DLD1 (cell line): ENCODE measurements around the gene GRB14.
"Not testable (repeated sequence)": the region's sequence is repeated elsewhere in the genome, so short reads cannot be mapped to it uniquely, and the experiment has no call there.

Source experiments
- in situ Hi-C: cut with HindIII; loops from 2 replicates; pipeline ENCODE4 v1.10.0; 2017; ENCODE audit warnings: low sequenced_read_pairs

GRB14 gene

DNA sequence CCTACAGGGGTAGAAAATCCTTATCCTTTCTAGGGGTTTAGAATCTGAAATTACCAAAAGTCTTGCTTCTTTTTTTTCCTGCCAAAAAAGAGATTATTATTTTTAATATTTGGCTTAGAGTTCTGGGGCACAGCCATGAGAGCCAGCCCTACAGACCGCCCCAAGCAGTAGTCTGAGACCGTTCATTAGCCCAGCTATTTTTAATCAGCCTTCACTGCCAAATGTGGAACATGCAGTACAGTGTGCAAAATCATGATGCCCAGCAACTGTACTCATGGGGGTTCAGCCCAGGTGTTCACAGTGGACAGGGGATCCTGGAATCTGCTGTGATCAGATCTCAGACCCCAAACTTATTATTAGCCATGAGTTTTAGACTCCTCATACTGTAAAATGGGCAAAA, 60.4 kb downstream of the GRB14 start:
- in situ Hi-C loops, result no loop called here

DNA sequence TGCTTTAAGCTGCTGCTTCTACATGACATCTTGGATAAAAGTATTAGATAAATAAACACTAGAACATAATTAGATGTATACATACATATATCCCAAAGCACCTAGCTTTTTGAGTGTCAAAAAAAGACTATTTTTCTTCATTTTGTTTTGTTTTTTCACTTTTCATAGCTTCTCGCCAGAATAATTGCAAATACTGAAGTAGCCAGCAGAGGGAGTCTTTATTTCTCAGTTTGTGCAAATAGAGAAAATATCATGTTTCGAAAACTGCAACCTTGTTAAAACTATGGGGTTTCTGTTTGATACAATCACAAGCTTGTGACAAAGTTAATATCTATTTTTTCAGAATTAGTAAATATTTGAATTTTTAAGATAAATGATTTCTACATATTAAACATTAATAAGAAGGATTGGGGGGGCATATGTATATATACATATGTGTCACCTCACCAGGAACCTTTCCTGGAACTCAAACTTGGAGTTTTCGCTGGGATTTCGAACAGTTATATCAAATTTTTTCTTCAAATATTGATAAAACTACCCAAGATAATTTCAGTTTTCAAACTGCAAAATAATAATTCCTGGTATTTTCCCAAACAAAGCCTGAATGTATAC, 61.0 kb downstream of the GRB14 start:
- in situ Hi-C loops, result no loop called here

DNA sequence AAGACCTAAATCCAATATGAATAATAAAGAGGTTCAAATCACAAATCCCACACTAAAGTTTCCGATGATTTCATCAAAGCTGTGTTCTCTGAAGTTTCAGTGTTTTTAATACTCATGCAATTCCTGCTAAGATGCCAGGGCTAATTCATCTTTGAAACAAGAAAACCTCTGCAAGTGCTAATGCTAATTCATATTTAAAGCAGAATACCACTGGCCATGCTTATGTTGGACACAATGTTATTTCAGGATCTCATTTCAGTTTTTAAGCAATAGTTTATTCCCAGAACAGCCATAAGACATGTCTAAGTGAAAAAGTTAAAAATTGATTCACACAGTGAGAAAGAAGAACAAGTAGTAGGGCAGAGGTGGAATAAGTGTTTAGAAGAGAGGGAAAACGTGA, 62.8 kb downstream of the GRB14 start:
- in situ Hi-C loops, result no loop called here

DNA sequence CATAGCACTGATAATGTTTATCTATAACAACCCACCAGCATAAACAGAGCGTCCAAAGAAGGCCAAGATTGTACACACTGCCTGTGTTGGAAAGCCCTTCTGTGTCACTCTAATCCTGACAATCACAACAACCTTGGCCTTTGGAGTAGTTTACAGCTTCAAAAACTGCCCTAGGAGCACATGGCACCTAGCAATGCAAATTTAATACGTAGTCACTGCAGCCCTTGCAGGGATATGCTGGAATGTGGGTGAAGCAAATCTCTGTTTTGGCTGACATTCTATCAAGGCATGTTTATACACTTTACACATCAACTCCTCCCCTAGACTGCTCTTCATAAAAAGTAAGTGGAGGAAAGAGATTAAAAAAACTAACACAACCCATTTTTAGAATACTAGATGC, 66.8 kb downstream of the GRB14 start:
- in situ Hi-C loops, result no loop called here

DNA sequence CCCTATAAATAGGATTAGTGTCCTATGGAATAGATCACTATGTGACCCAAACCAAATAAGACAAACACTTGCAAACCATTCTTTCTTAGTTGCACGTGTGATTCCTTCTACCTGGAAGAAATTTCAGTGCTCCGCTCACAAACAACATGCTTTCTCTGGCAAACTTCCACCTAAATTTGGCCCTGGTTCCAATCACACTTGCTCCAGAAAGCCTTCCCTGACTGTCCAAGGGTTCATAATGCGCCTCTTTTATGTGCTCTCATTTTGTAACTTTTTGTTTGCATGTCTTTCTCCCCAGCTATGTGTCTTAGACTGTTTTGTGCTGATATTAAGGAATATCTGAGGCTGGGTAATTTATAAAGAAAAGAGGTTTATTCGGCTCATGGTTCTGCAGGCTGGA, 69.8 kb downstream of the GRB14 start:
- in situ Hi-C loops, result no loop called here

DNA sequence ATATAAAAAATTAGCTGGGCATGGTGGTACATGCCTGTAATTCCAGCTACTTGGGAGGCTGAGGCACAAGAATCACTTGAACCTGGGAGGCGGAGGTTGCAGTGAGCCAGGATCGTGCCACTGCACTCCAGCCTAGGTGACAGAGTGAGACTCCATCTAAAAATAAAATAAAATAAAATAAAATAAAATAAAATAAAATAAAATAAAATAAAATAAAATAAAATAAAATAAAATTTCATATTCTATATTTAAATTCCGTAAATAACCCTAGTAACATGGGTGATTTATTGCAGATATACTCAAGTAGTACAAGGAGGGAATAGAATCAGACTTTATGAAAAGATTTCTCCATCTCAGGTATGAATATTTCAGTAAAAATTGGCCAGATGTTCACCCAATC, 71.6 kb downstream of the GRB14 start:
- in situ Hi-C loops, result not testable (repeated sequence)

- in situ Hi-C loops, result no loop called here
These were observed 75.8 kb downstream of the GRB14 start for GRCh38 chr2:164545484-164545883.

DNA sequence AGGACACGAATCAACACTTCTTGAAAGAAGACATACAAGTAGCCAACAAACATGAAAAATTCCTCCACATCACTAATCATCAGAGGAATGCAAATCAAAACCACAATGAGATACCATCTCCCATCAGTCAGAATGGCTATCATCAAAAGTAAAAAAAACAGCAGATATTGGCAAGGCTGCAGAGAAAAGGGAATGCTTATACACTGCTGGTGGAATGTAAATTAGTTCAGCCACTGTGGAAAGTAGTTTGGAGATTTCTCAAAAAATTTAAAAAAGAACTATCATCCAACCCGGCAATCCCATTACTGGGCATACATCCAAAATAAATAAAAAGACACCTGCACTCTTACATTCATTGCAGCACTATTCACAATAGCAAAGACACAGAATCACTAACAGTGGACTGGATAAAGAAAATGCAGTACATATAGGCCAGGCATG, 78.7 kb downstream of the GRB14 start:
- in situ Hi-C loops, result no loop called here

GRCh38 chr2:164538240-164538866, 82.9 kb downstream of the GRB14 start:
- in situ Hi-C loops, result no loop called here

DNA sequence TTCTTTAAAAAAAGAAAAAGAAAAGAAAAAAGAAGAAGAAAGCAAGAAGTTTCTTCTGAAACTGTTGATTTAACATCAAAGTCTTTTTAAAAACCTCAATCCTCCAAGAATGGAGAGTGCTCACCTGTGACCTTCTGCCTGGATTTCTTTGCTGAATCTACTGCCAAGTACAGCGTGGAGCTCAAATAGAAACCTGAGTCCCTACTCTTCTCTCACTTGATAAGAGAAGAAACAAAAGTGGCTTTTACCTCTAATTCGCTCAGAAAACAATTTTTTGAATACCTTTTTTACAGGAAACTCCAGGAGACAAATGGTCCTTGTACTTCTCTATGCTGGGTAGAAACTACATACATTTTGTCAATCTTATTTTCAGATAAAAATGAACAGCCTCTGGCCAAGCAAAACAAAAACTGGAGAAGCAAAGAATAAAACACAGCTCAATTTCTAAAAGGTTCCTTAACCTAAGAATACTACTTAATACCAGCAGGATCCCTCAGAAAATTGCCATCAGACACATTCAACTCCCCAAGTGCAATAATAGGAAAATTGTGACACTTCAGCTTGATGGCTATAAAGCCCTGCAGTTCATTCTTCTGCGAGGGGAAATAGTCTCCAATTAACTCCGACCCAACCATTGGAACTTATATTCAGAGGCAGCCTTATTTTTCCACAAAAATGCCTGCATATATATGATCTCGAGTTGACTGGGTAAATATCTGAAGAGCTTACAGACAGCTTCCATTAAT, 85.8 kb downstream of the GRB14 start:
- in situ Hi-C loops, result no loop called here

DNA sequence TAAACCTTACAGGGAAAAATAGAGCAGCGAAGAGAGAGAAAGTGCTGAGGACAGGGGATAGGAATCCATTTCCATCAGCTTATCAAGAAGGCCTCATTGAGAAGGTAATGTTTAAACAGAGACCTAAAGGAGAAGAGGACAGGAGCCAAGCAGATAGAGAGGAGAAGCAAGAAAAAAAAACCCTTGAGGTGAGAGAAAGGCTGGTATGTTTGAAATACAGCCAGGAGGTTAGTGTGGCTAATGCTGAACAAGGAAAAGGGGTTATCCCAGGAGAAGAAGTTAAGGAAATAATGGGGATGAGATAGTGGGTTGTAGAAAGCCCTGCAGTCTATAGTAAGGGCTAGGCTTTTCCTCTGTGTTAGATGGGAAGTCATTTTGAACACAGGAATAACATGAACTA, 90.8 kb downstream of the GRB14 start:
- in situ Hi-C loops, result no loop called here

DNA sequence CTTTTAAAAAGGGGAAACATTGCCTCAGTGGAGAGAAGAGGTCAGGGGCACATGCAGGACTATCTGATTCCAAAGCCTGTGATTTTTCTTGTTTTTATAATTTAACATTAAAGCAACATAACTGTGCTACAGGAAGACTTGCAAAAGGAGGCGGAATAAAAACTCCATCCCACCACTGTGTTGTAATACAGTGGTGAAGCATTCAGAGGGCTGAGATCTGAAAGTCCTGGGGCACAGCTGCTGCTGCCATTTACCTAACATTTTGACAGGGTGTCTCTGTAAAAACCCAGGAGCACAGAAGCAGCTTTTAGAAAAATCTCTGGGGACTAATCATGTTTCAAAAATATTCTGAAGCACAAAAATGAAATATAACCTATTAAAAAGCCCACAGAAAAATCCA, 97.6 kb downstream of the GRB14 start:
- in situ Hi-C loops, result no loop called here

GRCh38 chr2:164523009-164523408, 98.3 kb downstream of the GRB14 start:
- in situ Hi-C loops, result no loop called here

- in situ Hi-C loops, result no loop called here
These were observed 98.7 kb downstream of the GRB14 start for GRCh38 chr2:164522561-164522981.

DNA sequence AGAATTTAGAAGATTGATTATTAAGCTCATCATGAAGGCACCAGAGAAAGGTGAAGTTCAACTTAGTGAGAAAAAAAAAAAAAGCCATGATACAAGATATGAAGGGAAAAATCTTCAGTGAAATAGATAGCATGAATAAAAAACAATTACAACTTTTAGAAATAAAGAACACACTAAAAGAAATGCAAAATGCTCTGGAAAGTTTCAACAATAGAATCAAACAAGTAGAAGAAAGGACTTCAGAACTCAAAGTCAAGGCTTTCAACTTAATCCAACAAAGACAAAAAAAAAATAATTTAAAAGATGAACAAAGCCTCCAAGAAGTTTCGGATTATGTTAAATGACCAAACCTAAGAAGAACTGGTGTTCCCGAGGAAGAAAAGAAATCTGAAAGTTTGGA, 105.5 kb downstream of the GRB14 start:
- in situ Hi-C loops, result no loop called here

GRCh38 chr2:164515030-164515429, 106.3 kb downstream of the GRB14 start:
- in situ Hi-C loops, result no loop called here

- in situ Hi-C loops, result no loop called here
These were observed 106.8 kb downstream of the GRB14 start for GRCh38 chr2:164514491-164514890.

DNA sequence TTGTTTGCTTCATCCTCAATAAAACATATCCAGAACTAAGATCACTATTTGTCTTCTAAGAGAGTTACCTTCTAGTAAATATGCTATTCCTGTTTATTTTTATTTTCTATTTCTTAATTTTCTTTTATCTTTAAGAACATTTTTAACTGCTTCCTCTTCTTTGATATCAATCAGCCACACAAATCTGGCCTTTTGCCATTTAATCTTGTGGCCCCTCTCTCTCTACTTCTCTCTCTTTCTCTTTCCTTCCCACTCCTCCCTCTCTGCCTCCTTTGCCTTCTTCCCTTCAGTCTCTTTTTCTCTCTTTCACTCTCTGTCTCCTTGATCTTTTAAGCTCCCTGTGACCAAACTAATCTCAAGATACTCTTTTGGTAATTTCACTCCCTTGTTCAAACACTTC, 108.4 kb downstream of the GRB14 start:
- in situ Hi-C loops, result no loop called here

GRCh38 chr2:164511738-164512137, 109.5 kb downstream of the GRB14 start:
- in situ Hi-C loops, result no loop called here

- in situ Hi-C loops, result no loop called here
These were observed 110.4 kb downstream of the GRB14 start for GRCh38 chr2:164510895-164511294.

- in situ Hi-C loops, result no loop called here
These were observed 112.0 kb downstream of the GRB14 start for GRCh38 chr2:164509137-164509877.

DNA sequence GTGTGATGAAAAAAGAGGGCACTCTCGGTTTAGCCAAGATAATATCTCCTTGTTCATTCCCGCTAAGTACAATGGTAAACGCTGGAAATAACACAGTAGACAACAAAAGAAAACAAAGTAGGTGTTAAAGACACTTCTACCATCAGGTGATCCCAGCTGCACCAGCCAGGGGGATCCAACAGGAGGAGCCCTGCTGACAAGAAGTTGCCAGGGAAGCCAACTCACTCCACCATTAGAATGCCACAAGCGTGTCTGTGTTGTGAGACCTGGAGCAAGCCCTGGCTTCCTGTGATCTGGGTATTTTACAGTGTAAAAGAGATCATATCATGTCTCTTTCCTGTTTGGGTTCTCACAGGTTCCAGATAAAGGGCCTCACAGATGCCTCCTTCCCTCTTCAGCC, 117.0 kb downstream of the GRB14 start:
- in situ Hi-C loops, result no loop called here
